HG03565 (cell line): ENCODE measurements around the gene PPP2R3A.

ENCODE experiments used
- ATAC-seq: cut with Tn5 transposase; IDR thresholded peaks from one replicate; pipeline ENCODE4 v1.9.1; 2021; ENCODE audit warnings: mild to moderate bottlenecking, moderate library complexity; ENCODE audit not compliant: unreplicated experiment

Gene PPP2R3A

DNA sequence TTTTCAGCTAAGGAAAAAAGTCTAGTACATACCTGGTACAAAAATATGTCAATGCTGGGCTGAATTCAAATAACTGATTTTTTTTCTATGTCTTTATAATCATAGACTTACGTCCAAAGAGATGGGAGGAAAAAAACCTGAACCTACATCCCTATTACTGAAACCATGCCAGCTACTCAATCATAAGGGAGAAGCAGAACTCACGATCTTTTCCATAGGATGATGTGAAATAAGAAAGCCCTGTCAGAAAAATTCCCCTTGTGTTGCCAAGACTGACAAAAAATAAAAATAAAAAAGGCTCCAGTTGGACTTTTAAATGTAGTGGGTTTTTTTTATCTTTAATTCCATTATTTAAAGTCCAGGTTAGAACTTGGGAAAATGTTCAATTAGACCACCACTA, 227.3 kb downstream of the PPP2R3A start:
- ATAC-seq: no peak

DNA sequence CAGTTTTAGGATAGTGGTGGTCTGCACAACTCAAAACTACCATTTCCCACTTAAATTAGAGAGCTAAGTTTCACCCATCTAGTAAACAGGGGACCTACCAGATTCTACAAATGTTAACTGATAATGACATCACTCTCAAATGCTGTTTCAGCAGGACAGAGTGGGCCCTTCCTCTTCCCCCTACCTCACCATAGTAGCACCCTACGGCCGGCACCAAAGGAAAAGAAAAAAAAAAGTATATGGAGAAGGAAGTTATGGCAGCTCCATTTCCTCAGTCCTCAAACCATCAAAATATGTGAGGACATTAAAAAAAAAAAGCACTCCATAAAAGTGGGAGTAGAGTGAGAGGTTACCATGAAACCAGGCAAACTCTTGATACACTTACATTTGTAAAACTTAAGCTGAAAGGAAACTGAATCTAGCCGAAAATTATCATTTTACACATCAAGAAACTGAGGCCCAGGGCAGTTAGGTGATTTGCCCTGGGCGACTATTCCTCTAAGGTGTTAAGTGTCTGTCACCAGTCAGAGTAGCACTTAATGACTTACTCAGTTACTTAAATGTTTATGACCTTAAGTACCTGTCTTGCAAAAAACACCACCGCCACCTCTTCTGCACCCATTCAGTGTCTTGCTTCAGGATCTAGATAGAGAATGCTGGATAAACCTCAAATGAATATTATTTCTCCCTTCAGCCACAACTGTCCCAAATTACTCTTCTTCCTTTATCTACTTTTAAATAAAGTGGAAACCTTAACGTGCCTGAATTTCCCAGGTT, 227.9 kb downstream of the PPP2R3A start:
- no peak for ATAC-seq

DNA sequence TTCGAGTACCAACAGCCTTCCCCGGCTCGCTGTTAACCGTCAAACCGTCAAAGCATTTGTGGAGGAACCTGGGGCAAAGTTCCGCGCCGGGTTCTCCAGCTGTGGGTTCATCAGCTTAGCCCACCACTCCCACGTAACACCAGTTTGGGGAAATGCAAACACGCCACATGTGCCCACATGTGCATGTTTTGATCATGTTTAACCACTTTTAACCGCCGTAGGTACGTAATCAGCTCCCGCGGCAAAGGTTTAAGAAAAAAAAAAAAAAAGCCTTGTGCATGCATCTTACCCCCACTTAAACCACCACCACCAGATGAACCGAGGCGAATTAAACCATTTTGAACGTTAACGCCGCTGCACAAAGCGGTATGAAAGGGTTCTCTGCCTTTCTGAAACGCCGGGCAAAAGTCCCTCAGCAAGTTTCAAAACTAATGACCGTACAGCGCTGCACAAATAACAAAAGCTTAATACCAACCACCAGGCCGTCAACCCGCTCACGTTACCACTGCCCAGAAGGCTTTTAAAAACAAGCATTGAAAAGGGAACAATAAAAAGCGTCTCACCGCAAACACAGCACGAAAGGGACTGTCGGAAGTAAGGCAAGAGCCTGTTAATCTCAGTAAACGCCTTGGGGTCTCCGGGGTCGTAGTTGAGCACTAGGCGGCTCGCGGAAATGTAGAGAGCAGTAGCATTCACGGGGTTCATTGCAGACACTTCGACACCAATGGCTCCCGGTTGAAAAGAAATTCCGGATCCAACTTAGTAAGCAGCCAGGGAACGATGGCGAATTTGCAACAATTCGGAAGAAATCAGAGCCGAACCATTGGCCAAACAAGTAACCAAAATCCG, 229.1 kb downstream of the PPP2R3A start:
- no peak for ATAC-seq

DNA sequence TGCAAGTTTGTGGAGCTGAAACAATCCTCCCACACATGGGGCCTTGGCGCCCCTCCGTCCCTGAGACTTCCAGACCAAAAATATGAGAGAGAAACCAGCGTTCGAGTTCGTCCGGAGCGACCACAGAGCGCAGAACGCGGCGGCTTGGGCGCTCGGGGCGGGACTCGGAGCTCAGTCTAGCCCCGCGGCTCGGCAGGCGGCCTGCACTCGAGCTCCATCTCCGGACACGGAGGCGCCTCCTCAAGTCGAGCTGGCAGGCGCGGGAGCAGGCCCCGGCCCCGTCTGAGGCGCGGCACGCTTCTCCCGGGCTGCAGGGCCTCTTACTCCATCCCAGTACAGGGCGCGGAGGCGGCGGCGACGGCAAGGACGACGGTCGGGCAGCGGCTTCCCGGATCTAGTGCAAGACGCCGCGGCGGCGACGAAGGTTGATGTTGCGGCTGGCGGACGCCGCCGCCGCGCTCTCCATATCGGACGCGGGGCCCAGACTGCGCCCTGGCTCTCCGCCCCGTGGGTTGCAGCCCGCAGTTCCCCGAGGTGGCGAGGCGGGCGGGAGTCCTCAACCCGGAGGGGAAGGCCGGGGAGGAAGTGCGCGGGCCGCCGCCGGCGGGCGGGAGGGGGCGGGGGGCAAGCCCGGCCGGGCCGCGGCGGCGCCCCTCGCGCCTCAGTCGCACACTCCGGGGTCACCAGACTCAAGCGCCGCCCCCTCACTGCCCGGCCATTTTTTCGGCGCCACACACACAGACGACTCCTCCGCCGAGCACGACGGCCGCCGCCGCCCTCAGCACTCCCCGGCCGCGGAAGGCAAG, 229.9 kb downstream of the PPP2R3A start:
- peak; percentile 21 for ATAC-seq

DNA sequence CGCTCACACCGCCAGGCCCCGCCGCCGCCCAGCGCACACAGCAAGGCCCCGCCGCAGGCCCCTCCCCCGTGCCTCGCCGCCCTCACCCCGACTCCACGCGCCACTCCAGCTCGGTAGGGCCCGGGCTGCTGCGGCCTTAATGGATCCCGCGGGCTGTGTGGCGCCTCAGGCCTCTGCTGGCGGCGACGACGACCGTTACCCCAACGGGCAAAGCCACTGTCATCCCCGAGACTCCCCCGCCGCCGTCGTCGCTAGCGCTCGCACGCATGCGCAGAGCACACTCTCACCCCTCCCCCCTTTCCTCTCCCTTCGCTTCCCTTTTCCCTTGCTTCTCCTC, 230.5 kb downstream of the PPP2R3A start, which contains the start of gene MSL2:
Gene MSL2, minus strand, starts transcription at position 272 of the 337 bp plus-strand sequence. CDS start 1,222 bp downstream, outside the sequence.
- no peak for ATAC-seq

DNA sequence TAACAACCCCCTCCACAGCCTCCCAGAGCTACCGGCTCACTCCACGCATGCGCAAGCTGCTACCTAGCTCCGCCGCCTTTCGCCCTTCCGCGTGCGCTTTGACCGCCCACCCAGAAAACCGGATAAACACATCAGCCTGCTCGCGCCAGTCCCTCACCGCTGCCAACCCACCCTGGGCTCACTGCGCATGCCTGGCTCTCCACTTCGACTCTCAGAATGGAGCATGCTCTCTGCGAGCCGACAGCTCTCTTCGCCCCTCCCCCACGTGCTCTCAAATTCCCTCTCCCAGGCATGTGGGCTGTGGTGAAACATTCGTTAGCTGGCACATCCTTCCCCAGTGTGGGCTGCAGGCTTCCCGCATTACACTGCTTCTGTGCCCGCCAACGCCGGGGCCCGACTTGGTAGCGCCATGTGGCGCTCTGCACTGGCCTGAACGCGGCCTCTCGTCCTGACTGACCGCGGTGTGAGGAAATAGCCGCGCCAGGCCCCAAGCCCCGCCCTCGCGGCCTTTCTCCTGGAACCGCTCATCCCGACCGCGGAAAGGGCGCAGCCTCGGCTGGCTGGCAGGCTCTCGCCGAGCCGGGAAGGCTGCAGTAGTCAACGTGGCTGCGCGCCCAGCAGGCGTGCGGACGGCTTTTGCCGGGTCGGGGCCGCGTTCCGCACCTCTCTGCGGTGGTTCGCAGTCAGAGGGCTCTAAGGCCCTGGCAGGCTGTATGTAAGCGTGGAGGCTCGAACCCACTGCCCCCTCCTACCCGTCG, 231.1 kb downstream of the PPP2R3A start:
- ATAC-seq: peak; percentile 55

DNA sequence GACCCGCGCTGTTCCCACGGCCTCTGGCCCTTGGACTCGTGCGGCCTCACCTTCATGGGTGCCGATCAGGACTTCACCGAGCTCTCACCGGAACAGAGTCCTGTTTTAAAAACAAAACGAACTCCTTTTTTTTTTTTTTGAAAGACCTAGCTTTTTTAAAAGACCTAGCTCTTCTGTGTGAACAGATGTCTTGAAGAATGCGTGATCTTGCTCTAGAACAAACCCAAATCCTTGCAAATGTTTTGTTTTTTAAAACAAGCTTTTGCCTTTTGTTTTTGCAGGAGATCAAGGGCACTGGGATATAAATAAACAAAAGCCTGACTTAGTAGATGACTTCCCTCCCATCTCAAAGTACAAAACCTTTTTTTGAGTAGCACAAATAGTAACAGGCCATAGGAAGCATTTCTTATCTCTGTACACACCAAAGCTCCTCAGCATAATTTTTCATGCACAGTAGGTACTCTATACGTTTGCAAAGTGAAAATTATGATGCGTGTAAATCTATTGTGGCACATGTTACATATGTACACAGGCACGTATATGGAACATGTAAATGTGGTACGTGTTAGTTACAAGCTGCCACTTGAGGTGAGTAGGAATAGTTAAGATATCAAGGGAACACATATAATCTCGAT, 231.7 kb downstream of the PPP2R3A start:
- no peak for ATAC-seq
